HG03196 (cell line): ENCODE results near the gene FRMD7.

Source experiments
- ATAC-seq: cut with Tn5 transposase; IDR thresholded peaks from one replicate; pipeline ENCODE4 v1.9.1; 2021; ENCODE audit not compliant: unreplicated experiment

The FRMD7 gene

GRCh38 chrX:132037479-132037993, 90.3 kb downstream of the FRMD7 start:
- no peak for ATAC-seq

GRCh38 chrX:132034648-132035047, 93.2 kb downstream of the FRMD7 start:
- no peak for ATAC-seq

GRCh38 chrX:132033166-132033565, 94.7 kb downstream of the FRMD7 start:
- ATAC-seq = peak; percentile 44

DNA sequence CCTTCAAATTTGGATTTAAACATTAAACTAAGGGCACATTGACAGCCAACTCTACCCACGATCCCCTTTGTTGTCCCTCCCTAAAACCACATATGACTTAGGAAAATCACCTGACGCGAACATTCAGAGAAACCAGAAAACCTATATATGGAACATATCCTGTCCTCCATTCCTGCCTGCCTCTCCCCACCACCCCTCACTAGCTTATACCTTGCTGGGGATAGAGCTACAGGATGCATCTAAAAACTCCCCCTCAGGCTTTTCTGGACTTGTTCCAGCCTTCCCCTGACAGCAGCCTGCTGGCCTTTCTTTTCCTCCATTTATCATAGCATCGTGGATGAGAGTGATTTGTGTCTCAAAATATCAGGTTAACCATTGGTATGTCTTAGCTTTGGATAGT, 96.0 kb downstream of the FRMD7 start:
- ATAC-seq = no peak

GRCh38 chrX:132030264-132030663, 97.6 kb downstream of the FRMD7 start:
- ATAC-seq = no peak
